LNCaP clone FGC (cell line): ENCODE data around the gene ARHGAP32.

Experiments
- DNase-seq: peaks from one replicate; pipeline ENCODE4 v3.0.0-alpha.2; 2011; ENCODE audit warnings: low read depth
- H3K4me3 ChIP-seq: 2 replicates; pipeline ENCODE4 v1.5.1; 2011; ENCODE audit warnings: mild to moderate bottlenecking, low read depth, low read length, control low read depth
- CTCF ChIP-seq: IDR thresholded peaks from 2 replicates; pipeline ENCODE4 v1.5.1; 2012; ENCODE audit warnings: mild to moderate bottlenecking; ENCODE audit not compliant: control insufficient read depth, insufficient read depth; ENCODE audit errors: extremely low read depth

ARHGAP32 gene

GRCh38 chr11:128942817-128943427 is 249.2 kb downstream of the ARHGAP32 start, which contains the start of gene TP53AIP1:
TP53AIP1 (minus strand) TSS chr11:128942871; CDS start chr11:128937818, 5,053 bp downstream.
- no peak for TF ChIP-seq CTCF
- no peak for DNase-seq
- no peak within 1 kb of the TSS for H3K4me3 ChIP-seq

- no peak overlapping the region for H3K4me3 ChIP-seq
- no peak for TF ChIP-seq CTCF
- DNase-seq: no peak
Observed at GRCh38 chr11:128942272-128942612, 249.9 kb downstream of the ARHGAP32 start.

- DNase-seq: no peak
Observed at GRCh38 chr11:128941573-128942271, 250.4 kb downstream of the ARHGAP32 start.

GRCh38 chr11:128941110-128941509 is 251.0 kb downstream of the ARHGAP32 start:
- no peak overlapping the region for H3K4me3 ChIP-seq
- TF ChIP-seq CTCF: no peak
- DNase-seq: no peak

More at GRCh38 chr11:128941573-128942271, 250.4 kb downstream of the ARHGAP32 start:
- H3K4me3 ChIP-seq: no peak overlapping the region
- TF ChIP-seq CTCF: no peak

GRCh38 chr11:128940603-128941002 is 251.5 kb downstream of the ARHGAP32 start:
- DNase-seq: no peak
- no peak overlapping the region for H3K4me3 ChIP-seq
- no peak for TF ChIP-seq CTCF

DNA sequence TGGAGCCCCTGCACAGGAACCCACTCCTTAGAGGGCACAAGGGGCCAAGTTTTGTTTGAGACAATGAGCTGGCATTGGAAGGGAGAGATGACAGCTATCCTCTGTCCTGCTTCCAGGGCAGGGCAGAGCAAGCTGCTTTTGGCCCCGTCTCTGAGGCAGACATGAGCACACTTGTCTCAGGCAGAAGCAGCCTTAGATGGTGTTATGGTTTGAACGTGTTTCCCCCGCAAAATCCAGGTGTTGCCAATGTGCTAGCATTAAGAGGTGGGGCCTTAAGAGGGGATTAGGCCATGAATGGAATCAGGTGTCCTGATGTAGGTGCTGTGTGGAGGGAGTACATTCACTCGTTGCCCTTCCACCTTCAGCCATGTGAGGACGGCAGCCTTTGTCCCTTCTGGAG is 252.0 kb downstream of the ARHGAP32 start:
- TF ChIP-seq CTCF: no peak
- no peak overlapping the region for H3K4me3 ChIP-seq
- no peak for DNase-seq

GRCh38 chr11:128939591-128939990 is 252.5 kb downstream of the ARHGAP32 start:
- DNase-seq: no peak
- no peak for TF ChIP-seq CTCF
- no peak overlapping the region for H3K4me3 ChIP-seq
